ENCODE measurements around the gene ZNF224.

ZNF224 gene

DNA sequence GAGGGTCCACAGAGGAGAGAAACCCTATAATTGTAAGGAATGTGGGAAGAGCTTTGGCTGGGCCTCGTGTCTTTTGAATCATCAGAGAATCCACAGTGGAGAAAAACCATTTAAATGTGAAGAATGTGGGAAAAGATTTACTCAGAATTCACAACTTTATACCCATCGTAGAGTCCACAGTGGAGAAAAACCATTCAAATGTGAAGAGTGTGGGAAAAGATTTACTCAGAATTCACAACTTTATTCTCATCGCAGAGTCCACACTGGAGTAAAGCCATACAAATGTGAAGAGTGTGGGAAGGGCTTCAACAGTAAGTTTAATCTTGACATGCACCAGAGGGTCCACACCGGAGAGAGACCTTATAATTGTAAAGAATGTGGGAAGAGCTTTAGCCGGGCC, 37.8 kb downstream of the ZNF224 start:
- no peak for DNase-seq (ENCODE audit: low read depth)

DNA sequence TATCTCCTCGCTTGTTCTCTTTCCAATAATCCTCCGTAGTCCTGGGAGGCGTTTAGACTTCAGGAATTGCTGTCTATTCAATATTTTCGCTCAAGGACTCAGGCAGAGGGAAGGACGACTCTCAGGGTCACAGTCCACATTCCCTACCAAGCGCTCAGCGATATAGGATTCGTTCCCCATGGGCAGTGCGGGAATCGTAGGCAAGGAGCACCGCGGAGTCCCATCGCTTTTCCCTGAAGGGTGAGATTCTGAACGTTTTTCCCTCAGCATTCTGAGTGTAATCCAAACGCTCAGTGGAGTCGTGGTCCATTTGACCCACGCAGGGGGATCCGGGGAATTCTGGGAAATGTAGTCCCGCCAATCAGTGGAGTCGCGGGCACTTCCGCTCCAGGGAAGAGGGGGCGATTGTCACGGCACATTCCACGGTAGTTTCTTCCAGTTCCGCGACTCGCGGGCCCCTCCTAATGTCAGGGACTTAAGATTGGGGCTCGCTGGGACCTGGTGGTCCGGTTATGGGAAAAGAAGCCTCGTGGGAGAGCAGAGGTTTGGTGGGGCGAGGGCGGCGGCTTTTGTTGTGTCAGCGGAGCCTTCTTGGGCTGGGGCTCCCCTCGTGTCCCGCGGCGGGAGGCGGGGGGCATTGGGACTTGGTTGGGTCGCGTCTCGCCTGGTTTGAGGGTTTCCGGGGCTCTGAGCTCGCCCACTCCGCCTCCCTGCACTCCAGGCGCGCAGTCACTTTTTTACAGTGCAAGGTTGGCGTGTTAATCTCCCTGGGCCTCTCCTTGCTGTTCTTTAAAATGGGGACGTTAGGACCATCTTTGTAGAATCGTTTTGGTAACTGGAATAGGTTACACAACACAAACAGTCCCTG, 47.3 kb downstream of the ZNF224 start, which contains the start of gene ZNF234:
Gene ZNF234, plus strand, starts transcription at position 364 of the 868 bp plus-strand sequence. CDS start 3,079 bp downstream, outside the sequence.
- peak; percentile 47 for DNase-seq (ENCODE audit: low read depth)

DNA sequence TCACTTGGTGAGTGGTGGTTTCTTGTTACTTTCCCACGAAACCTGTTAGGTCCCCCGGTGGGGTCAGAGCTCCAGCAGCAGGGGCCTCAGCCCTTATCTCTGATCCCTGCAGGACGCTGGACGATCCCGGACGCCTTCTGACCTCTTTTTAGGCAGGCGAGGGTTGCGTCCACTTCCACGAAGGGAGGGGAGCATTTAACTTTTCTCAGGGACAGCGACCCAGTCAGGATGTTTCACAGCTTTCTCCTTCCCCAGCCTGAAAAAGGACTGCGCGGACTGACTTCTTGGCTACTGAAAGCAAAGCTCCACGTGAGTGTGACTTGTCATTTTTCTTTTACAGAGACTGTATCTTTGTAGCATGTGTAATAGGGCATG, 47.9 kb downstream of the ZNF224 start:
- DNase-seq (ENCODE audit: low read depth): no peak

DNA sequence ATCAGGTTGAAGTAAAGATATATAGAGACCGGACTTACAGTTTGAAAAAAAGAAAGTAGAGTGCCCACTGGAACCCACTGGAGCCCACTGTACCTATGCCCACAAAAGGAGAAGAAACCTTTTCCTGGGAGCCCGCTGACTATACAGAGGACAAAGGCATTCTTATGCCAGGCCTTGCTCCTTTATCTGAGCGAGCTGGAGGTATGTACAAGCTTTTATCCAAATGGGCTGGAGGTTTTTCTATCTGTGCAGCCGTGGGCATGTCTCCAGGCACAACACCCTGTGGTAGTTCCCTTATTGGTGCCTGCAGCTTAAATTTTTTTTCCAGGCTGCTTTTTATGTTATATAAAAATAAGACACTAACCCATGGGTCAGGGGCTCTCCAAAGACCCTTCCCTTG, 55.6 kb downstream of the ZNF224 start:
- DNase-seq (ENCODE audit: low read depth): no peak

DNA sequence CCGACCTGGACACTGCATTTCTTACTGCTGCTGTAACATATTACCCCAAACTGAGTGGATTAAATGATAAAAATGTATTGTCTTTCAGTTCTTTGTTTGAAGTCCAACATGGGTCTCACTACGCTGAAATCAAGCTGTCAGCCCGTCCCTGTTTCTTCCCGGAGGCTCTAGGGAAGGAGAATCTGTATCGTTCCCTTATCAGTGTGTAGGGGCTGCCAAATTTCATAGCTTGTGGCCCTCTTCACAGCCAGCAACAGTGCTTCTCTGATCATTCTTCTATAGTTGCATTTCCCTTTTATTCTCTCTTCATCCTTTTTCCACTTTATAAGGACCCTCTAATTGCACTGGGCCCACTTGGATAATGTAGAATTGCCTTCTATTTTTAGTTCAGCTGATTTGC, 57.3 kb downstream of the ZNF224 start:
- no peak for DNase-seq (ENCODE audit: low read depth)

DNA sequence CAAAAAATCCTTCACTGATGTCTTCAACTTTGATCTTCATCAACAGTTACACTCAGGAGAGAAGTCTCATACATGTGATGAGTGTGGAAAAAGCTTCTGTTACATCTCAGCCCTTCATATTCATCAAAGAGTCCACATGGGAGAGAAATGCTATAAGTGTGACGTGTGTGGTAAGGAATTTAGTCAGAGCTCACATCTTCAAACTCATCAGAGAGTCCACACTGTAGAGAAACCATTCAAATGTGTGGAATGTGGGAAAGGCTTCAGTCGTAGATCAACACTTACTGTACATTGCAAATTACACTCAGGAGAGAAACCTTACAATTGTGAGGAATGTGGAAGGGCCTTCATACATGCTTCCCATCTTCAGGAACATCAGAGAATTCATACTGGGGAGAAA, 62.3 kb downstream of the ZNF224 start:
- no peak for DNase-seq (ENCODE audit: low read depth)
